NCI-H1417 (cell line): ENCODE results near the gene ATP9A.
A peak's percentile ranks its signal among the peaks of the same experiment; 100 is the strongest.
"Not testable (repeated sequence)": the region's sequence is repeated elsewhere in the genome, so short reads cannot be mapped to it uniquely, and the experiment has no call there.

Experiments
- DNase-seq, 3 experiments: peaks; one replicate each; lab custom pipeline; 2025; lab: John Stamatoyannopoulos, UW

The ATP9A gene

GRCh38 chr20:51723026-51723425 lies 45.2 kb downstream of the ATP9A start:
- not testable (repeated sequence) for DNase-seq

GRCh38 chr20:51722246-51722645 lies 45.9 kb downstream of the ATP9A start:
- not testable (repeated sequence) for DNase-seq

DNA sequence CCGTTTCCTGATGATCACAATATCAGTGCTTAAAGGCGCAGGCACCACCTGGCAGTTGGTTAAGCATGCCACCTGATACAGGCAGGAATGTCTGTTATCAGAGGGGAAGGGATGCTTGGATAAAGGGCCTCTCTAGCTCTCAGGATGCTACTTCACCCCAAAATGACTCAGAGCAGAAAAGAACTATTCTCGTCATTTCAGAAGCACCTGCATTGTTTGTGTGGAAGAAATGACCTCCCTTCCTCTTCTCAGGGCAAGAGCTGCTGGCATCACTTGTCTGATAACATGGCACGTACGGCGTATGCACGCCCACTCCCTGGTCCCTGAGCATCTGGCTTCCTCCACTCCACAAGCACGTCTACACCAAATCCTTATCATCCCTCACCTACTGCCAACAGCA lies 47.3 kb downstream of the ATP9A start:
- no peak for DNase-seq

- DNase-seq: no peak
Observed at GRCh38 chr20:51720384-51720783, 47.8 kb downstream of the ATP9A start.

DNA sequence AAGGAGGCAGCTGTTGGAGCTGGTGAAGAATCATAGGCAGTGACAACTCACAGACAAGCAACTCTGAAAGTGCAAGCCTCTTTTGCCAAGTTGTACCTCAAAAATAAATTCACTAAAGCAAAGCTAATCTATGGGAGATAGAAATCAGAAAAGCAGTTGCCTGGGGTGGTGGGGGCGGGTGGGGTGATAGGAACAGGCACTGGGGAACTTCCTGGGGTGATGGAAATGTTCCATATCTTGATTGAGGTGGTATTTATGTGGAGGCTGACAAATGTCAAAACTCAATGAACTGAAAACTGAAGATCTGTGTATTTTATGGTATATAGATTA lies 52.4 kb downstream of the ATP9A start:
- DNase-seq: no peak

DNA sequence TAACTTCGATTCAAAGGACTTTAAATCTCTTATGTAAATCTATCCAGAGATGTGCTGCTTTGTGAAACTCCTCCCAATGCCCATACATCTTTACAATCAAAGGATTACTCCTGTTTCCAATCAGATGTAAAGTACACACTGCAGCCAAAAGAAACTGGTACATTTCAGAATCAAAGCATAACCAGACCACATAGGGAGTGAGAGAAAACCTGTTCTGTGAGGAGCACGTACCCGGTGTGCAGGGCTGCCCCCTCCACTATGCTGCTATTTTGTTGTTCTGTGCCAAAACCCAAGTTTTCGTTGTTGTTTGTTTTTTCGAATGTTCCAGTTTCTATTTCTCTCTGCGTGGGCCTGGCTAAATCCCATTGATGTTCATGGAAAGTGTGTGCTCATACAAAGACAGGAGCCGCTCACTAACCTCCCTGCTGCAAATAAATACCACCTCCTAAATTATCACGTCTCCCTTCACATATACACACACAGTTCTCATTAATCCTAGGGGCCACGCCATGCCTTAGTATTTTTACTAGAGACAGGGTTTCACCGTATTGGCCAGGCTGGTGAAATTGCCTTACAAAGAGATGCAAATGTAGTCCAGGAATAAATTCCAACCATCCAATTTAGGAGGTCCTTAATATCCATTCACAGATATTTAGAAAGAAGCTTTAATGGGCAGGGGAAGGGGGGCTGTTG lies 52.9 kb downstream of the ATP9A start:
- peak in 2 of 3 experiments; percentile 32 to 44 for DNase-seq

DNA sequence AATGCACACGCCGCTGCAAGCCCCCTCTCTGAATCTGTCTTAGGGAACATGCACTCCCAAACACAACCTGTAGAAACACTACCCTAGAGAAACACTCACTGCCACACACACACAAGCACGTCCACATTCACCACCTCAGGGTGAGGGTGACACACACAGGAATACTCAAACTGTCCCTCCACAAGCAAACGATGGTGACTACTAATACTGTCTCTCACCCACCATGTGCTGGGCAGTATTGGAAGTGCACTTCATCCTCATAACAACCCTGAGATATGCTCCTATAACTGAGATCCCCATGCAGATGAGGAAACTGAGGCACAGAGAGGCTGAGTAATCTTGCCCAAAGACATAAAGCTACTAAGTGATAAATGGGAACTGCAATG lies 55.0 kb downstream of the ATP9A start:
- DNase-seq: no peak

GRCh38 chr20:51712501-51713212 lies 55.5 kb downstream of the ATP9A start:
- no peak for DNase-seq

GRCh38 chr20:51711426-51711825 lies 56.8 kb downstream of the ATP9A start:
- no peak for DNase-seq

- DNase-seq: no peak
Observed at GRCh38 chr20:51710361-51710894, 57.8 kb downstream of the ATP9A start.

DNA sequence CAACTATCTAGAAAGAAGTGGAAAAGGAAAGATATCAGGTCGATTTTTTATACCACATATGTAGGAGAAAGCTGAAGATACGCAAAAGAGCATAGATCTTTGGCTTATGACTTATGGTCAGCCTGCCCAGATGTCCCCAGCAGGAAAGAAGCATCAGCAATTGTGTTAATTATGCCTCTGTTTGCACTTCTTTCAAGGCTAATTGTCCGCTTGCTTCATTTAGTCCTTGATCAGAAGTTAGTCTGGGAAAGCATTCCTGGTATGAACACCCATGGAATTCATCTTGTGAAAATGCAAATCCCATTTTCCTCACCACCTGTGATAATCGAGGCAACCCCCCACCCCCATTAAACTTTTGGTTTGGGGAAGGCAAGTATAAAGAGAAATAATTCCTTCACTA lies 62.8 kb downstream of the ATP9A start:
- DNase-seq: peak in 2 of 3 experiments; percentile 27 to 75

DNA sequence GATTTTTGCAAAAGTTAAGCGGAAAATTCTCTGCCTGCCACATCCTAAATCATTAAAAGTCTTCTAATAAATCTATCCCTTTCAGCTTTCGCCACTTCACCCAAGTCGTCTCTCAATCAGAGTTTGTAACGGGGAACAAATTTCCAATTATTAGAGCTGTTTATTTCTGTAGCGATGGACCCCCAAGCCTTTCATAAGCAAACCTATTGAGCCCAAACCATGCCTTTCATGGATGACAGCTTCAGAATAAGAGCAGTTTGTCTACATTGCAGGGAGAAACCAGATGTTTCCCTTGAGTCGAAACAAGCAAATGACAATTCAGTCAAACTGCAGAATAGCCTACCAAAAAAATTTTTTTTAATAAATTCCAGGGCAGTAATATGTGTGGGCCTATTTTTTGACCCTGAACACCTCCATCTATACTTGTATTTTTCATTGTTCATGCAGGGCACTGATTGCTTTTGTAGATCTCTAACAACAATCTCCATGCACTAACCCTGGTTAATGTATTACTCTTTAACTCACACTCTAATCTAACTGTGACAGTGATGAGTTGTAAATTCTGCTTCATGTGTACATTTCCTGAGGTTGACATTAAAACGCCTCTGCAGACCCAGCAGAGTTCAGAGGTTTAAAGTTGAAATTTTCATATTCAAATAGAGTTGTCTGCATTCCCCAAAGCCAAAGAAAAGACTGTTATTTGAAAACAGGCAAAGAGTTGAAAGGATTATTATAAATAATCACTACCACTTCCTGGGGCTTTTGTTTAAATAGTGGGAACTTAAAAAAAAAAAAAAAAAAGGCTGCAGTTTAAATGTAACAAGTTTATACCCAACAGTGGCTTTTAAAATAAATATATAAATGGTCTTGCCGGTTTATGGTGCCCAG lies 64.5 kb downstream of the ATP9A start:
- DNase-seq: peak in 1 of 3 experiments; percentile 49

GRCh38 chr20:51702556-51702955 lies 65.6 kb downstream of the ATP9A start:
- DNase-seq: no peak

- peak in 1 of 3 experiments; percentile 49 for DNase-seq
Observed at GRCh38 chr20:51700809-51701285, 67.3 kb downstream of the ATP9A start.

GRCh38 chr20:51698252-51698651 lies 69.9 kb downstream of the ATP9A start:
- no peak for DNase-seq

DNA sequence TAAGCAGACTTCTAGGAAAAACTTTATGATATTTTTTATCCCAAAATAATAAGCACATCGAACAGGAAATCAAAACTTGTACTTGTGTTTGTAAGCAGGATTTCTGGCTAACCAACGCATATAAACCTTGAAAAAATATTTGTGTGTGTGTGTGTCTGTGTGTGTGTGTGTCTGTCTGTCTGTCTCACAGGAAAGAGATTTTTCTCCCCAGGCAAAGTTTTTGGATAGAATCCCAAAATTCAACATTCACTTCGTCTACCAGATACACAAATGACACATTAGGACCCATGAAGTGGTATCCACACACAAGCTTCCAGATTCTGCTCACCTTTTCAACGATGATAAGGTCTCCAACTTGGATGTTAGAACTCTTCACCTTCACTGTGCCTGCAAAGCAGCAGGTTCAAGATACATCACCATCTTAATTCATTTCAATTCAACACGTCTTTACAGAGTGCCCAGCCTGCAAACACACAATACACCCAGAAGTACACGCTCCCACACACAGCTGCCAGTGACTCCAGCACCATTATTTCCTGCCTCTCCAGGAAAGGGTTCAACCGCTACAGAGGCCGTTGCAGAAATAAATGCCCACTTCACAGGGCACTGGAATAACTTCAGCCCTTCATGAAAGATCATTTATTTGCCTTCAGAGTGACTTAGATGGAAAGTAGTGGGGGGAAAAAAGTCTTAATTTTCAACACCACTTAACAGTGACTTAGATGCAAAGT lies 70.9 kb downstream of the ATP9A start:
- peak in 2 of 3 experiments; percentile 10 to 67 for DNase-seq

- DNase-seq: peak in 2 of 3 experiments; percentile 22 to 64
Observed at GRCh38 chr20:51696304-51697071, 71.7 kb downstream of the ATP9A start.

DNA sequence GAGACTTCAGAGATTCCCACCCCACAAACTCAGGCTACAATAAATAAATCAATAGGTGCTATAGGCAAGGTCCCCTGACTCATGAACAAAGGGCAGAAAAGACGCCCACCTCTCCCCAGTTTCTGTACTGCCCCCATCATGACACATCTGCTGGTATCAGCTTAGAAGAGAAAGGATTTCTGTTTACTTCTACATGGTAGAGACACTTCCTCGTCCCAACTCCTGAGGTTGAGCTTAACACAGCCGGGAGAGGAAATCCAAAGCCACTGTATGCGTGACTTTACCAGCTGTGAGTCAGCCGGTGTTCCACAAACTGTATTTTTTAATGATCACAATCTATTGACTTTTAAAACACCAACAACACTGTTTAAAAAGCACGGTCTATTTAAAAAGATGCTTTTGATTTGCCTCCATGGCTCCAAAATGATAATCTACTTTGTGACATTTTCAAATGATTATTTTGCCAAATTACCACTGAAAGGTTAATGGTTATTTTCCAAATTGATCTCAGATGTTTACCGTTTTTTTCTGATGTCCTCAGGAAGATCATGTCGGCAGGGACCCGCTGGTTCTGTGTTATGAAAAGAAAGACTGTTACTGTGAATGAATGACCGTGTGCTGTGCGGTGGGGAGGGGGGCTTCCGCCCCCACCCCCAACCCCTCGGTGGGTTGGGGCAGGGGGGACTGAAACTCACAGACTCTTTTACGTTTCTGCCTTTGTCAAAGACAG lies 72.5 kb downstream of the ATP9A start:
- DNase-seq: peak in 1 of 3 experiments; percentile 39

DNA sequence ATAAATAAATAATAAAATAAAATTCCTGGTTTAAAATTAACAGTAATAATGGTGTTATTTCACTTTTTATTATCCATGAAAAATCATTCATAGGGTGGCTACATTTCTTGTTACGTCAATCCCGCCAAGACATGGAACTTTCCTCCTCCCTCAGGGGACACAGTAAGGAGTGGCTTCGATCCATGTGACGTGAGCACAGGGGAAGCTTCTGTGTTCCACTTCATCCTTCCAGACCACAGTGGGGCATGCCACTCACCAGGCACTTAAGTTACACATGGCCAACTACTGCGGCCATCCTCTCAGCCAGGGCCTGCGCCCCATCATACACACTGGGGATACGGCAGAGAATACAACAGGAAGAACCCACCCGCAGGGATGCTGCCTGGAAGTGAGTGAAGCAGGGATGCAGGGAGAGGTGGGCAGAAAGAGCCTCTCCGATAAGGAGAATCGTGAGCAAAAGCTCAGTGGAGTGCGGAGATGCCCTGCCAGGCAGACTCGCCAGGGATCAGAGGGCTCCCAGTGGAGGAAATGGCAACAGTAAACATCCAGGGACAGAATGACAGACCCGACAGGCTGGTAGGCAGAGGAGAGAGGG lies 75.3 kb downstream of the ATP9A start:
- no peak for DNase-seq

- no peak for DNase-seq
Observed at GRCh38 chr20:51691703-51692102, 76.5 kb downstream of the ATP9A start.
